Measurements from ENCODE around the gene RPN2.
"Not testable (repeated sequence)": the region's sequence is repeated elsewhere in the genome, so short reads cannot be mapped to it uniquely, and the experiment has no call there.

RPN2 gene

GRCh38 chr20:37178839-37179682 lies at the start of gene RPN2, which contains the start of gene MROH8:
Gene RPN2 (plus strand): TSS chr20:37179330. CDS start chr20:37179357, 27 bp downstream.
Gene MROH8 (minus strand): TSS chr20:37179548.
- Histone ChIP-seq H3K9ac (ENCODE audit: low read depth in 1 of 2, low read length in 2 of 2) (peak within 1 kb of the TSS; percentile 89 to 97), H3K9me3 (ENCODE audit: control insufficient read depth in 2 of 2, low read length in 2 of 2) (no peaks in the 10 kb centered on the region), H3K27me3 (ENCODE audit: control insufficient read depth in 2 of 2, insufficient read depth in 2 of 2, low read length in 2 of 2) (no peaks in the 10 kb centered on the region), H3K27ac (ENCODE audit: low read depth in 2 of 2, low read length in 2 of 2) (peak within 1 kb of the TSS; percentile 93 to 96), H3K4me1 (ENCODE audit: control insufficient read depth in 2 of 2, insufficient read depth in 2 of 2, low read length in 2 of 2) (peaks cover 13 to 15% of the 10 kb centered on the region in 2 donors), H3K4me3 (ENCODE audit: low read length in 2 of 2) (peak within 1 kb of the TSS; percentile 95 to 97), H3K36me3 (ENCODE audit: control insufficient read depth in 2 of 2, insufficient read depth in 2 of 2, low read length in 2 of 2) (peaks cover 5 to 8% of the 10 kb centered on the region in 2 donors)

- H3K27ac ChIP-seq (ENCODE audit: low read depth in 2 of 2, low read length in 2 of 2), result no peak overlapping the region
- no peaks in the 10 kb centered on the region for H3K9me3 ChIP-seq (ENCODE audit: control insufficient read depth in 2 of 2, low read length in 2 of 2)
- H3K4me1 ChIP-seq (ENCODE audit: control insufficient read depth in 2 of 2, insufficient read depth in 2 of 2, low read length in 2 of 2), result no peaks in the 10 kb centered on the region
- H3K4me3 ChIP-seq (ENCODE audit: low read length in 2 of 2), result no peak overlapping the region
- H3K9ac ChIP-seq (ENCODE audit: low read depth in 1 of 2, low read length in 2 of 2), result no peak overlapping the region
- H3K27me3 ChIP-seq (ENCODE audit: control insufficient read depth in 2 of 2, insufficient read depth in 2 of 2, low read length in 2 of 2), result no peaks in the 10 kb centered on the region
- H3K36me3 ChIP-seq (ENCODE audit: control insufficient read depth in 2 of 2, insufficient read depth in 2 of 2, low read length in 2 of 2), result no peaks in the 10 kb centered on the region
Measured at GRCh38 chr20:37131486-37131885, 47.6 kb upstream of the RPN2 start.

- Histone ChIP-seq H3K27ac (ENCODE audit: low read depth in 2 of 2, low read length in 2 of 2) (no peak overlapping the region), H3K9me3 (ENCODE audit: control insufficient read depth in 2 of 2, low read length in 2 of 2) (no peaks in the 10 kb centered on the region), H3K4me1 (ENCODE audit: control insufficient read depth in 2 of 2, insufficient read depth in 2 of 2, low read length in 2 of 2) (no peaks in the 10 kb centered on the region), H3K4me3 (ENCODE audit: low read length in 2 of 2) (no peak overlapping the region), H3K36me3 (ENCODE audit: control insufficient read depth in 2 of 2, insufficient read depth in 2 of 2, low read length in 2 of 2) (no peaks in the 10 kb centered on the region), H3K27me3 (ENCODE audit: control insufficient read depth in 2 of 2, insufficient read depth in 2 of 2, low read length in 2 of 2) (no peaks in the 10 kb centered on the region), H3K9ac (ENCODE audit: low read depth in 1 of 2, low read length in 2 of 2) (no peak overlapping the region)
Measured at GRCh38 chr20:37133952-37134351, 45.2 kb upstream of the RPN2 start.

- Histone ChIP-seq H3K27me3 (ENCODE audit: control insufficient read depth in 2 of 2, insufficient read depth in 2 of 2, low read length in 2 of 2) (no peaks in the 10 kb centered on the region), H3K9me3 (ENCODE audit: control insufficient read depth in 2 of 2, low read length in 2 of 2) (no peaks in the 10 kb centered on the region), H3K4me3 (ENCODE audit: low read length in 2 of 2) (no peak overlapping the region), H3K4me1 (ENCODE audit: control insufficient read depth in 2 of 2, insufficient read depth in 2 of 2, low read length in 2 of 2) (no peaks in the 10 kb centered on the region), H3K9ac (ENCODE audit: low read depth in 1 of 2, low read length in 2 of 2) (no peak overlapping the region), H3K36me3 (ENCODE audit: control insufficient read depth in 2 of 2, insufficient read depth in 2 of 2, low read length in 2 of 2) (no peaks in the 10 kb centered on the region), H3K27ac (ENCODE audit: low read depth in 2 of 2, low read length in 2 of 2) (no peak overlapping the region)
Measured at GRCh38 chr20:37137547-37137946, 41.6 kb upstream of the RPN2 start.

- Histone ChIP-seq H3K27ac (ENCODE audit: low read depth in 2 of 2, low read length in 2 of 2) (no peak overlapping the region), H3K9ac (ENCODE audit: low read depth in 1 of 2, low read length in 2 of 2) (no peak overlapping the region), H3K9me3 (ENCODE audit: control insufficient read depth in 2 of 2, low read length in 2 of 2) (no peaks in the 10 kb centered on the region), H3K4me1 (ENCODE audit: control insufficient read depth in 2 of 2, insufficient read depth in 2 of 2, low read length in 2 of 2) (no peaks in the 10 kb centered on the region), H3K4me3 (ENCODE audit: low read length in 2 of 2) (no peak overlapping the region), H3K36me3 (ENCODE audit: control insufficient read depth in 2 of 2, insufficient read depth in 2 of 2, low read length in 2 of 2) (no peaks in the 10 kb centered on the region), H3K27me3 (ENCODE audit: control insufficient read depth in 2 of 2, insufficient read depth in 2 of 2, low read length in 2 of 2) (no peaks in the 10 kb centered on the region)
Measured at GRCh38 chr20:37142708-37143107, 36.4 kb upstream of the RPN2 start.

GRCh38 chr20:37144856-37145404 lies 34.2 kb upstream of the RPN2 start:
- no peak overlapping the region for H3K9ac ChIP-seq (ENCODE audit: low read depth in 1 of 2, low read length in 2 of 2)
- no peaks in the 10 kb centered on the region for H3K27me3 ChIP-seq (ENCODE audit: control insufficient read depth in 2 of 2, insufficient read depth in 2 of 2, low read length in 2 of 2)

GRCh38 chr20:37147250-37147649 lies 31.9 kb upstream of the RPN2 start:
- Histone ChIP-seq H3K36me3 (ENCODE audit: control insufficient read depth in 2 of 2, insufficient read depth in 2 of 2, low read length in 2 of 2) (no peaks in the 10 kb centered on the region), H3K9me3 (ENCODE audit: control insufficient read depth in 2 of 2, low read length in 2 of 2) (no peaks in the 10 kb centered on the region), H3K27ac (ENCODE audit: low read depth in 2 of 2, low read length in 2 of 2) (no peak overlapping the region), H3K9ac (ENCODE audit: low read depth in 1 of 2, low read length in 2 of 2) (no peak overlapping the region), H3K4me3 (ENCODE audit: low read length in 2 of 2) (no peak overlapping the region), H3K4me1 (ENCODE audit: control insufficient read depth in 2 of 2, insufficient read depth in 2 of 2, low read length in 2 of 2) (no peaks in the 10 kb centered on the region), H3K27me3 (ENCODE audit: control insufficient read depth in 2 of 2, insufficient read depth in 2 of 2, low read length in 2 of 2) (no peaks in the 10 kb centered on the region)

More at GRCh38 chr20:37144856-37145404, 34.2 kb upstream of the RPN2 start:
- Histone ChIP-seq H3K27ac (ENCODE audit: low read depth in 2 of 2, low read length in 2 of 2) (no peak overlapping the region), H3K36me3 (ENCODE audit: control insufficient read depth in 2 of 2, insufficient read depth in 2 of 2, low read length in 2 of 2) (no peaks in the 10 kb centered on the region), H3K9me3 (ENCODE audit: control insufficient read depth in 2 of 2, low read length in 2 of 2) (no peaks in the 10 kb centered on the region), H3K4me3 (ENCODE audit: low read length in 2 of 2) (no peak overlapping the region), H3K4me1 (ENCODE audit: control insufficient read depth in 2 of 2, insufficient read depth in 2 of 2, low read length in 2 of 2) (no peaks in the 10 kb centered on the region)

- H3K9ac ChIP-seq (ENCODE audit: low read depth in 1 of 2, low read length in 2 of 2); H3K36me3 ChIP-seq (ENCODE audit: control insufficient read depth in 2 of 2, insufficient read depth in 2 of 2, low read length in 2 of 2); H3K4me1 ChIP-seq (ENCODE audit: control insufficient read depth in 2 of 2, insufficient read depth in 2 of 2, low read length in 2 of 2); H3K4me3 ChIP-seq (ENCODE audit: low read length in 2 of 2); H3K9me3 ChIP-seq (ENCODE audit: control insufficient read depth in 2 of 2, low read length in 2 of 2); H3K27ac ChIP-seq (ENCODE audit: low read depth in 2 of 2, low read length in 2 of 2); H3K27me3 ChIP-seq (ENCODE audit: control insufficient read depth in 2 of 2, insufficient read depth in 2 of 2, low read length in 2 of 2): not testable (repeated sequence)
Measured at GRCh38 chr20:37150864-37151263, 28.3 kb upstream of the RPN2 start.

- Histone ChIP-seq H3K27me3 (ENCODE audit: control insufficient read depth in 2 of 2, insufficient read depth in 2 of 2, low read length in 2 of 2) (no peaks in the 10 kb centered on the region), H3K9me3 (ENCODE audit: control insufficient read depth in 2 of 2, low read length in 2 of 2) (no peaks in the 10 kb centered on the region), H3K4me1 (ENCODE audit: control insufficient read depth in 2 of 2, insufficient read depth in 2 of 2, low read length in 2 of 2) (no peaks in the 10 kb centered on the region), H3K36me3 (ENCODE audit: control insufficient read depth in 2 of 2, insufficient read depth in 2 of 2, low read length in 2 of 2) (no peaks in the 10 kb centered on the region), H3K4me3 (ENCODE audit: low read length in 2 of 2) (no peak overlapping the region), H3K27ac (ENCODE audit: low read depth in 2 of 2, low read length in 2 of 2) (no peak overlapping the region), H3K9ac (ENCODE audit: low read depth in 1 of 2, low read length in 2 of 2) (no peak overlapping the region)
Measured at GRCh38 chr20:37151529-37151928, 27.6 kb upstream of the RPN2 start.

GRCh38 chr20:37152284-37152683 lies 26.8 kb upstream of the RPN2 start:
- H3K9me3 ChIP-seq (ENCODE audit: control insufficient read depth in 2 of 2, low read length in 2 of 2), result no peaks in the 10 kb centered on the region

More at GRCh38 chr20:37152284-37152683, 26.8 kb upstream of the RPN2 start:
- no peak overlapping the region for H3K4me3 ChIP-seq (ENCODE audit: low read length in 2 of 2)
- H3K9ac ChIP-seq (ENCODE audit: low read depth in 1 of 2, low read length in 2 of 2), result no peak overlapping the region
- H3K27ac ChIP-seq (ENCODE audit: low read depth in 2 of 2, low read length in 2 of 2), result no peak overlapping the region
- H3K27me3 ChIP-seq (ENCODE audit: control insufficient read depth in 2 of 2, insufficient read depth in 2 of 2, low read length in 2 of 2), result no peaks in the 10 kb centered on the region
- no peaks in the 10 kb centered on the region for H3K4me1 ChIP-seq (ENCODE audit: control insufficient read depth in 2 of 2, insufficient read depth in 2 of 2, low read length in 2 of 2)
- H3K36me3 ChIP-seq (ENCODE audit: control insufficient read depth in 2 of 2, insufficient read depth in 2 of 2, low read length in 2 of 2), result no peaks in the 10 kb centered on the region

Measured in mucosa of rectum (tissue), 2 donors.